GM19043 (cell line): Measurements from ENCODE around the gene SPAG5.

ENCODE experiments used
- ATAC-seq: cut with Tn5 transposase; IDR thresholded peaks from one replicate; pipeline ENCODE4 v1.9.1; 2021; ENCODE audit warnings: low read depth; ENCODE audit not compliant: unreplicated experiment

The SPAG5 gene, protein sequence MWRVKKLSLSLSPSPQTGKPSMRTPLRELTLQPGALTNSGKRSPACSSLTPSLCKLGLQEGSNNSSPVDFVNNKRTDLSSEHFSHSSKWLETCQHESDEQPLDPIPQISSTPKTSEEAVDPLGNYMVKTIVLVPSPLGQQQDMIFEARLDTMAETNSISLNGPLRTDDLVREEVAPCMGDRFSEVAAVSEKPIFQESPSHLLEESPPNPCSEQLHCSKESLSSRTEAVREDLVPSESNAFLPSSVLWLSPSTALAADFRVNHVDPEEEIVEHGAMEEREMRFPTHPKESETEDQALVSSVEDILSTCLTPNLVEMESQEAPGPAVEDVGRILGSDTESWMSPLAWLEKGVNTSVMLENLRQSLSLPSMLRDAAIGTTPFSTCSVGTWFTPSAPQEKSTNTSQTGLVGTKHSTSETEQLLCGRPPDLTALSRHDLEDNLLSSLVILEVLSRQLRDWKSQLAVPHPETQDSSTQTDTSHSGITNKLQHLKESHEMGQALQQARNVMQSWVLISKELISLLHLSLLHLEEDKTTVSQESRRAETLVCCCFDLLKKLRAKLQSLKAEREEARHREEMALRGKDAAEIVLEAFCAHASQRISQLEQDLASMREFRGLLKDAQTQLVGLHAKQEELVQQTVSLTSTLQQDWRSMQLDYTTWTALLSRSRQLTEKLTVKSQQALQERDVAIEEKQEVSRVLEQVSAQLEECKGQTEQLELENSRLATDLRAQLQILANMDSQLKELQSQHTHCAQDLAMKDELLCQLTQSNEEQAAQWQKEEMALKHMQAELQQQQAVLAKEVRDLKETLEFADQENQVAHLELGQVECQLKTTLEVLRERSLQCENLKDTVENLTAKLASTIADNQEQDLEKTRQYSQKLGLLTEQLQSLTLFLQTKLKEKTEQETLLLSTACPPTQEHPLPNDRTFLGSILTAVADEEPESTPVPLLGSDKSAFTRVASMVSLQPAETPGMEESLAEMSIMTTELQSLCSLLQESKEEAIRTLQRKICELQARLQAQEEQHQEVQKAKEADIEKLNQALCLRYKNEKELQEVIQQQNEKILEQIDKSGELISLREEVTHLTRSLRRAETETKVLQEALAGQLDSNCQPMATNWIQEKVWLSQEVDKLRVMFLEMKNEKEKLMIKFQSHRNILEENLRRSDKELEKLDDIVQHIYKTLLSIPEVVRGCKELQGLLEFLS

DNA sequence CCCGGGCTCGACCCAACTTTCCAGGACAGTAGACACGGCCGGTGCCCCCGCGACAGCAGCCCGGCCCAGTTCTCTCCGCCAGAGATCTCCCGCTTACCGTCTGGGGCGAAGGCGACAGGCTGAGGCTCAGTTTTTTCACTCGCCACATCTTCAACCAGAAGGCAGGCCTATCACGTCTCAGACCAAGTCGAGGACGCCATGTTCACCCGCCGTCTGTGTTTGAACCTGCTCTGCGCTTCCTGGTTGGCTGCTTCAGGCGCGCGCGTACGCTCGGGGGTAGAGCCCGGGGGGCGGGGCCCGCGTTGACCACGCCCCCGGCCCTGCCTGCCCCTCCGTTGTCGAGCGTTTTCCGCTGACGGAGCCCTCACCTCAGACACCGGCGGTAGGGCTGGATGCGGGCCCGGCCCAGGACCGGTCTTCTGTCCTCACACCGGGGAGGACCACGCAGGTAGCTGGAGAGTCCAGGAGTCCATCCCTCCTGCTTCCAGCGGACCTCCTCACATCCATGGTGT lies at the start of gene SPAG5:
Gene SPAG5 (minus strand): TSS at position 227 of the 512 bp plus-strand sequence. CDS start 79 bp downstream, at position 148.
- ATAC-seq: peak; percentile 87

DNA sequence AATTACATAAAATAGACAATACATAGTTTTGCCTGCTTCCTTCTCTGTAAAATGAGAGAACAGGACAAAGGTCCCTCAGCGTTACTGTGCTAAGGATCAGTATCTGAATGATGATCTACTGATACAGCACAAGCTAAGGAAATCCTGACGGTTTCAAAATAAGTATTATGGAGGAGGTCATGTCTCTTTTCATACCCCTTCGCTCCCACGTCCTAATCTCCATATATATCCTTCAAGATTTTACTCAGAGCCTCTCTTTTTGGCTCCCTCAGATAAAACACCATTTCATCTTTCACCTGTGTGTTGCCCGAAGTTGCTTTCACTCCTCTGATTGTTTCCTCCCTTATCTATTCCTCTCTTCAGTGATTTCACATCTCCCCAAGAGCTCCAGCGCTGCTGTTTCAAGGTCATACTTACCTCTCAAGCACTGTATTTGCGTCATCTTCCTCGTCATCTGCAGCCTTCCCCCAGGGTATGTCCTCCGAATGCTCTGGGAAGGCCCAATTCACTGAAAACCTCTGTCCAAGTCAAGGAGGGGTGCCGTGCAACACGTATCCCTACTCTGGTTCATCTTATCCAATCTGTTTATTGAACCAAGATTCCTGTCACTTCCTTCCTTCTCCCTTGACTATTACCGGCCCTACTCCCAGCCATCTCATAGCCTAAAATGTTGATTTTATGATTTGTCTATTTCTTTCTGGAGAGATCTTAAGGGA lies 47.4 kb upstream of the SPAG5 start:
- ATAC-seq: no peak

DNA sequence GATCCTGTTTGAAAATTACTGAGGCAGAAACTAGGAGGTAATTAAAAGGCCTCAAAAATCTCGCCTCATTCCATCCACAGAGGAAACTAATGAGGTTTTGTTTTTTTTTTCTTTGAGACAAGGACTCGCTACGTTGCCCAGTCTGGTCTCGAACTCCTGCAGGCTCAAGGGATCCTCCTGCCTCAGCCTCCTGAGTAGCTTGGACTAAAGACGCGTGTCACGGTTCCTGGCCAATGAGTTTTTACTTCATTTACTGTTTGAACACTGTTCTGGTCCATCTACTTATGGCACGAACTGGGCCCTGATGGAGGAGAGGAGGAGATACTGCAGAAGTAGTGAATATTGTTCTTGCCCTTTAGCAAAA lies 46.7 kb upstream of the SPAG5 start:
- no peak for ATAC-seq

DNA sequence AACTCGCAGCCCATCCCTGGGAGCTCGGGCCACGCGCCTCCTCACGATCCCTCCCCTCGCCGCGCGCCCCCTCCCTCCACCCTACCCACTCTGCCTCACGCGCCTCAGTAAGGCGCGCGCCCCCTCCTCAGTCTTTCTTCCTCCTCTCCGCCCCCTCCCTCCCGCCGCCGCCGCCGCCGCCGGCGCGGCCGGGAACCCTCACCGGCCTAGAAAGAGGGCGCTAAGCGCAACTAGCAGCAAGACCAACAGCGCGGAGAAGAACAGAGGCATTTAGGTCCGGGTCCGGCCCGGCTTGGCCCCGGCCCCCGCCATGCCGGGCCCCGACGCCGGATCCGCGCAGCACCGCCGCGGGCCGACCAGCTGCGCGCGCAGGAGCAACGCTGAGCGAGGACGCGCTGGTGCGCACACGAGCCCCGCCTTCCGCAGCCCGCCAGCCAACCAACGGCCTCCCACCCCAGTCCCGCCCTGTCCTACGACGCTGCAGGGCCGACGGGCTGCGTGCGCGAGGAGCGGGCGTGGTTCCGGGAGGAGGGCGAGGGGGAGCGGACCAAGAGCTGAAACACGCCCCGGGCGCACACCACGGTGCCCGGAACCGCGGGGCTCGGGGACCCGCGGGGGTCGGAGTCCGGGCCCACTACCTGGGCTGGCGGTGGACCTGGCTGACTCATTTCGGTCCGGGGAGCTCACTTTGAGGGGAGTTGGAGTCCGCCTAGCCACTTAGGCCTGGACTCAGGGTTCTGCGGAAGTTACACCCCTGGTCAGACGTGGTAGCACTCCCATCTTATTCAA lies 46.2 kb upstream of the SPAG5 start, which contains the start of gene BLTP2:
Gene BLTP2 (minus strand): TSS at position 372 of the 789 bp plus-strand sequence. CDS start 102 bp downstream, at position 270.
- ATAC-seq: peak; percentile 80

DNA sequence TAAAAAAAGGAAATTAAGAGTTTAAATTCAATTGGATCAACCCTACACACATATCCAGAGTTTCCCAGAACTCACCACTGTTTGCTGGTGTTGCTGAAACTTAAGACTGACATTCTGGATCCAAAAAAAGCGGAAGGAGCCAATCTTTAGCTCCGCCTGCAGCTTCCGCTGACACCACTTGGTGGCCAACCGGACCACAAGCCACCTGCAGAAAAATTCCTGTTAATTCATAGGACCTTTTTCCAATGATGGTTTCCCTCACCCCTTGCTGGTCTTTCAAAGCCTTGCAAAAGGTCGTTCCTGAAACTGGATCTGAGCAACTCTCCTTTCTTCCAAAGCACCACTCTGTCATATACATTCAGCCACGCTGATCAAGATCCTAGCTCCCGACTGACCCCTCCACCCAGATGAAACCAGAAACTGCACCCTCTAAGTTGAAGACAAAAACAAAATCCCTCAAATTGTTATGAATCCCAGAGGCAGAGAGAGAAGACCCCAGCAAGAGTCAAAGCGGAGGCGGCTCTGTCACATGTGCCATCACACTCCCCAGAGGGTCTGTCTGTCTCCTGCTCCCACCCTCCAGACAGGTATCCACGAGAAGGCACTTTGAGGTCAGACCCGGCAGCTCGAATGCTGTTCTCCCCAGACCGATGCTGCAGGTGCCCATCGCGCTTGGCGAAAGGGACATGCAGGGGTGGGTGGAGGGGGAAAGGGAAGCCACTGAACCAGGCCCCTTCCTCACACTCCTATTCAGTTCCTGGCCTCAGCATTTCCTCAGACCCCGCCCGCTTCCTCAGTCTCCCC lies 45.4 kb upstream of the SPAG5 start:
- ATAC-seq: no peak

DNA sequence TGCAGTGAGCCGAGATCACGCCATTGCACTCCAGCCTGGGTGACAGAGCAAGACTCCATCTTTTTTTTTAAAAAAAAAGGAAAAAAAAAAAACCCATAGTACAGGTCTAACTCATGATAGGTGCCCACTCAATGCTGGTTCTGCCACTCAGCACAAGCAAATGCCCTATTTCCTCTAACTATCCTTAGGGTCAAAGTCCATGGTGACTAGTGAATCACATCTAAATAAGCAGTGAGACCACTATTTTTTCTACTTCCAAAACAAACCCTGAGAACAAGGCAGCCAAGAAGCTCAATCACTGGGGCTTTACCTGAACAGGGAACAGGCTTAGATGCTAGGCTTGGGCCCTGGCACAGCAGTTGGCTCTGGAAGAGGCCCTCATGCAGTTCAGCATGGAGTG lies 42.8 kb upstream of the SPAG5 start:
- no peak for ATAC-seq

DNA sequence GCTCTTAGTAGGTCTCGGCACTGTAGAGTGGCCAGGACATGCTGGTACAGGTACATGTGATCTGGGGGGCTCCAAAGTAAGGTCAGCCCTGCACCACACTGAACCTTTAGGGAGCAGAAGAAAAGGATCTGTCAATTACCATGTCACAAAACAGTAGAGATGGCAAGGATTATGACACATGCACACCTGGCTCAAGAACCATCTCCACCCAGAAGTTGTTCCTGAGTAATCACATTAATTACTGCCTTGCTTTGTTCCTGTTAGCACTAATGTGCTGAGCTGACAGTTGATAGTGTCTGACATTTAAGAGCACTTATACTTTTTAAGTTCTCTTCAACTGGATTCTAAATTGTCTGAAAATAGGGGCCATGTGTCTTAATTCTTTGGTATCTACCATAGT lies 36.7 kb upstream of the SPAG5 start:
- ATAC-seq: no peak

DNA sequence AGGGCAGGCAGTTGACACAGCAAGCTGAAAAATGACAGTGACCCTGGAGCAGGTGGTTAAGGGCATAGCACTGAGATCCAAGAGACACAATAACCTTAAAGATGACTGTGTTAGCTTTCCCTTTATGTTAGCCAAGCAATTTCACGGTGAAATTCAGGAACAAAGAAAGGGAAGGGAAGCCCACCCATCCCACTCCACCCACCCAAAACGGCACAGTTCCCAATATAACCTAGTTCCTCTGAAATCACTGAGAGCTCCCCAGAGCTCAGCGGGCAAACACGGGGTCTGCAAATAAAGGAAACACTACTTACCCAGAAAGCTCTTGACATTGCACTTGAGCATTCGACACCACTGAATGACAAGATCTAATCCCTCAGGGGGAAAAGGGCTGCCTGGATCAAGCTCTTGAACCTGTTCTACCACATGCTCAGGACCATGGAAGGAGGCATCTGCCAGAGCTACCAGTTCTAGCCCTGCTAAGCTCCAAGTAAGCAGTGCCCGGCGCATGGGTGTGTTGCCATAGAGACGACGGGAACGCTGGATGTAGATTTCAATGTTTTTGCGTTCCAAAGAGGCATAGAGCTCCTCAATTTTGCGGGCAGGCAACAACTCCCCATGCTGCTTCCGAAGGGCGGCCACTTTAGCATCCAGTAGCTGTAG lies 35.5 kb upstream of the SPAG5 start:
- no peak for ATAC-seq

DNA sequence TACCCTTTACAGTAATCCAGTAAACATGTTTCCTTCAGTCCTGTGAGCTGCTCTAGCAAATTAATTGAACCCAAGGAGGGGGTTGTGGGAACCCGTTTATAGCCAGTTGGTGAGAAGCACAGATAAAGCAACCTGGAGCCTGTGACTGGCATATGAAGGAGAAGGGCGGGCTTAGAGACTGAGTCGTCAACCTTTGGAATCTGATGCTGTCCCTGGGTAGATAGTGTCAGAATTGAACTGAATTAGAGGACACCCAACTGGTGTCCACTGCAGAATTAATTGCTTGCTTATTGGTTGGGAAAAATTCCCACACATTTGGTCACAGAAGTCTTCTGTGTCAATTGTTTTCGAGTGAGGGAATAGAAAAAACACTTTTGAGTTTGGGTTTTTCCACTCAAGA lies 28.0 kb upstream of the SPAG5 start:
- ATAC-seq: no peak

DNA sequence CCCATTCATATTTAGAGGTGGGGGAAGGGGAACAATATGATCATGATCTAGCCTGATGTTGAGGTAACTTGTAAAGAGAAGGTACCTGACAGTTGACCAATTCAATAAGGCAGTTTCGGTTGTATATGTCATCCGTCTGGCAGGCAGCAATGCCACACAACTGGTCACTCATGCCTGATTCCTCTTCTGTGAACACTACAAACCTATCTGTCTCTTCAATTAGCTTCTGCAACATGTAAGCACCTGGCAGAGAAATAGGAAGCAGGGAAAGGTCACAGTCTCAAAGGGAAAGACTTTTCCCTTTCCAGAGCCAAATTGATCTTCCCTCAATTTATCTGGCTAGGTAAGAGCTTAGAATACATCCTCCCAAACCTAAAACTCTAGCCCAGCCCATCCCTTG lies 25.3 kb upstream of the SPAG5 start:
- ATAC-seq: no peak

DNA sequence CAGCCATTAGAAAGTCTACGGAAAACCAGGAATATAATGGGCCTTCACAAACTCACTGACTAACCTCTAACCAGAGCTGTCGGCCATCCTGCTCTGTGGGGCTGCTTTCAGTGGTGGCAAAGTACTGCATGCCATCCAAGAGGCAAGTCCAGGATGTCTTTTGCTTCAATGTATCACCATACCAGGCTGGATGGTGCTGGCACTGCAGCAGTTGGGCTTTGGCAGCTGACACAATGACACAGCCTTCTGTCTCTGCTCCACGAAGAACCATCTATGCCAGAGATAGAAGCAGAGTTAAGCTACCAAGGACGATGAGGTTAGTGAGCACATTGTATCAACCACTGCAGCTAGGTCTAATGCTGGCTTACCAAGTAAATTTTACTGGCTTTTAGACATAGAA lies 24.9 kb upstream of the SPAG5 start:
- ATAC-seq: no peak

DNA sequence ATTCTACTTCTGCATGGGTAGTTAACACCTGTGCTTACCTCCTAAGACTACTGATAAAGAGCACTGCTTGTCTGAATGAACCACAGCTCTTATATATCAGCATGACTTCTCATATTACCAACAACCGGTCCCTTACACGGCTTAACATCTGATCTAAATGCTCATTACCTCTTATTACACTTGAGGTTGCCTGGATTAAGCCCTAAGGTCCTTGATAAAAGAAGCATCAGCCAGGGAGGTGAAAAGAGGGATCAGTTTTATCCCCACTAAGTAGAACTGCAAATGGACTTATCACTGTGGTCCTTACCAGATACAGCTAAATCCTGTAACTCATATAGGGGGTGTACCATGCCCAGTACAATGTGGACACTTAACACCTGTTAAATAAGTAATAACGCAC lies 23.4 kb upstream of the SPAG5 start:
- ATAC-seq: no peak

DNA sequence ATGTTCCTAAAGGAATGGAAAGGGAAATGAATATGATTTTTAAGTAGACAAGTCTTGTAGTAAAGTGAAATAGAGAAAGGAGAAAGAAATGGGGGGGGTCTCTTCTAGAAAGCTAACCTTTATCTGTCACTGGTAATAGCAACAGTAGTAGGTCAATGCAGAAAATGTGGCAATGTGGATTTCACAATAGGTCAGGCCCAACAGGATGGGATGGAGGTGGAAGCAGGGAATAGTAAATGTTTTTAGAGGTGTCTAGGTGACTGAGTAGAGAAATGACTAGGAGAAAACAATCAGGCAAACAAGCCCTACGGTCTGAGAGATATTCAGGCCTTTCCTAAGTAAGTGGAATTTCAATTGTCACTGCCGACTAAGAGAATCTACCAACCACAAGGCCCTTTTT lies 21.2 kb upstream of the SPAG5 start:
- no peak for ATAC-seq

DNA sequence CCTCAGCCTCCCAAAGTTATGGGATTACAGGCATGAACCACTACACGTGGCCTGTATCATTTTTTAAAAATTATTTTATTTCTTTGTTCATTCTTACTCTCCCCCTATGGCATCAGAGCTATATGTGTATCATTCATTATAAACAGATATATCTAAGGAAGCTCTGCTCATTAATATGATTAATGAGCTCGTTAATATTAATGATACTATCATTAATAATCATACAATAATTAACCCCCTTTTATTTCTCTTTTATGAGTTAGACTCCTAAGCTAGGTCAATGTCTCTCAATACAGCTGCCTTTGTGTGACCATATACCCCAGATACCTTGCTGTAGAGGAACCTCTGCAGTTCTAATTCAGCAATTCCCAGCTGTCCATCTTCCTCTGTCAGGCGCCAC lies 19.6 kb upstream of the SPAG5 start:
- ATAC-seq: no peak

DNA sequence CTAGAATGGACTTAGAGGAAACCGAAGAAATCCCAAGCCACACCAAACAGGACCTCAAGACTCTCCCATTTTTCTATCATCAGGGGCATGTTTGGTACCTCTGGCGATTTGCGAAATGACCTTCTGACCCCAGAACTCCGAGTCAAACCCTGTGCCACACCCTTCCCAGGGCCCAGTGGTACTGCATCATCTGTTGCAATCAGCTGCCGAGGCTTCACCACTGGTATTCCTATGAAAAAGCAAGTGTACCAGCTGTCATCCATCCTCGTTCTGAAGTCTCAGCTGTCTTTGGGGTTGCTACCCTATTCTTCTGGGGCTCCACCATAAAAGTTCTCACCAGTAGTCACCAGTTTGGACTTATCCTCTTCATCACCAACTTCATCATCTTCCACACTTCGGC lies 17.5 kb upstream of the SPAG5 start:
- ATAC-seq: no peak

DNA sequence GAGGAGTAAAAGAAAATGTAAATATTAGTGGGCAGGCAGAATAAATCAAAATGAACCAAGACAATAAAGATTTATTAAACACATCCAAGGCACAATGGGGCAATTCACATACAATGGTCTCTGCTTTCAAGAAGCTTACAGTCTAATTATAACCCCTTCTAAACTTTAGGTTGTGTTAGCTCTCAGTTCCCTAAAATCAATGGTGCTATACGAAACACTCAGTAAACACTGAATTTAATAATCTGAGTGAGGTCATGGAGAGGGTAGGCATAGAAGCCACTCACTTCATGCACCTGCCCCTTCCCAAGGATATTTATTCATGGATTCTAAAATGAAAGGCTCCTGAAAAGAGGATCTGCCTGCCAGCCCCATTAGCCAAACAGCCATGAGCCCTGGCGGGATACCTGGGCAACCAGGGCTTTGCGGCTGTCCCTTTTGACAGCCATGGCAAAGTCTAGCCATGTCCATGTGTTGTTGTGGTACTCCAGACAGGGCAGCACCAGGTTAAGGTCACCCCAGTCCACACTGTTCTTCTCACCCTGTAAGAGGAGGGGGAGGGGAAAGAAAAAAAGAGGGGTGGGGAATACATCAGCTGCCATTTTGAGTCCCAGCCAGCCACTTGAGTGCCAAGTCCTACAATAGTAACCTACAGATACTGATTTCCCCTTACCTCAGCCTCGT lies 16.6 kb upstream of the SPAG5 start:
- ATAC-seq: no peak

DNA sequence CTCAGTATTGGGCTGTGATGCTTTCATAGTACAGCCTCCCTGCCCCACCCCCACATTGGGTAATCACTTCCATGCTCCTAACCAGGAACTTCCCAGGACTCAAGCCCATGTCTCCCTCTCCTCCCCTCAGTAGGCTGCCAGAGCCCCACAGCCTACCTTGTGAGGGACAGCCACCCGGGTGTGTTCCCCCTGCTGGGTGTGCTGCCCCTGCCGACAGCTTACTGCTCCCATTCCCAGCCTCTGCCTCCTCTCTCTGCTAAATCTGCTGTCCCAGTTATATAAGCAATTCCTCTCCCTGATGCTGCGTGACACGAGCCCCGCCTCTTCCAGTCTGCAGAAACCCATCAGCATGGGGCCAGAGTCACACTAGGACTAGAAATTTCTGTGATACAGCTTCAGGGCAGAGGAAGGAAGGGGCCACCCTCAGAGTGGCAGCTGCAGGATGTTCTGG lies 15.1 kb upstream of the SPAG5 start, which contains the start of gene RSKR:
Gene RSKR (minus strand): TSS at position 255 of the 451 bp plus-strand sequence. CDS start 24 bp downstream, at position 231.
- ATAC-seq: no peak
